ENCODE results near the gene C19orf44.

Gene C19orf44

GRCh38 chr19:16496613-16496983, 404 bp downstream of the C19orf44 start:
- no peaks in the 10 kb centered on the region for H3K9me3 ChIP-seq (ENCODE audit: insufficient read depth, low read length, severe bottlenecking)
- peak overlapping the region; percentile 66 for H3K9ac ChIP-seq (ENCODE audit: low read depth, low read length)
- H3K27me3 ChIP-seq (ENCODE audit: insufficient read depth, low read length, poor library complexity) = no peaks in the 10 kb centered on the region
- peak overlapping the region; percentile 49 for H3K27ac ChIP-seq (ENCODE audit: low read length)
- peak overlapping the region; percentile 79 for H2AFZ ChIP-seq (ENCODE audit: low read depth, low read length)
- TF ChIP-seq EZH2 (IDR thresholded peaks at IDR 0.05; ENCODE audit: borderline replicate concordance, low read depth, low read length, severe bottlenecking) = no peak
- no peak for TF ChIP-seq CTCF (IDR thresholded peaks at IDR 0.05; ENCODE audit: borderline replicate concordance, extremely low read depth, low read length, poor library complexity, severe bottlenecking)
- H3K4me3 ChIP-seq (ENCODE audit: low read depth in 1 of 2, low read length in 2 of 2) = peak overlapping the region; percentile 61 to 80; a peak in 3 of 4 replicates
- H3K4me1 ChIP-seq (ENCODE audit: insufficient read depth, low read length) = peaks cover 26% of the 10 kb centered on the region
- ATAC-seq (ENCODE audit: insufficient read depth, low read depth) = no peak
- H3K36me3 ChIP-seq (ENCODE audit: insufficient read depth, low read length) = no peaks in the 10 kb centered on the region
- peaks cover 25% of the 10 kb centered on the region for H3K79me2 ChIP-seq (ENCODE audit: insufficient read depth, low read length)
- H3K4me2 ChIP-seq (ENCODE audit: insufficient read depth, low read length) = peak overlapping the region; percentile 86
- H4K20me1 ChIP-seq (ENCODE audit: insufficient read depth, low read length) = no peaks in the 10 kb centered on the region
- DNase-seq = no peak

- Histone ChIP-seq H3K9ac (ENCODE audit: low read depth, low read length) (peak overlapping the region; percentile 66), H3K4me2 (ENCODE audit: insufficient read depth, low read length) (peak overlapping the region; percentile 86), H3K79me2 (ENCODE audit: insufficient read depth, low read length) (peaks cover 25% of the 10 kb centered on the region), H2AFZ (ENCODE audit: low read depth, low read length) (peak overlapping the region; percentile 79; the same call in 1 of the 2 replicates), H3K27me3 (ENCODE audit: insufficient read depth, low read length, poor library complexity) (no peaks in the 10 kb centered on the region), H3K9me3 (ENCODE audit: insufficient read depth, low read length, severe bottlenecking) (no peaks in the 10 kb centered on the region), H4K20me1 (ENCODE audit: insufficient read depth, low read length) (no peaks in the 10 kb centered on the region), H3K4me3 (ENCODE audit: low read depth in 1 of 2, low read length in 2 of 2) (peak overlapping the region; percentile 61 to 80; a peak in 3 of 4 replicates), H3K36me3 (ENCODE audit: insufficient read depth, low read length) (no peaks in the 10 kb centered on the region), H3K4me1 (ENCODE audit: insufficient read depth, low read length) (peaks cover 26% of the 10 kb centered on the region), H3K27ac (ENCODE audit: low read length) (peak overlapping the region; percentile 49)
- TF ChIP-seq CTCF (IDR thresholded peaks at IDR 0.05; ENCODE audit: borderline replicate concordance, extremely low read depth, low read length, poor library complexity, severe bottlenecking) (no peak), EZH2 (IDR thresholded peaks at IDR 0.05; ENCODE audit: borderline replicate concordance, low read depth, low read length, severe bottlenecking) (no peak)
- DNase-seq = no peak
- ATAC-seq (ENCODE audit: insufficient read depth, low read depth) = no peak
These were observed 848 bp downstream of the C19orf44 start for GRCh38 chr19:16497042-16497441.

- H3K27ac ChIP-seq (ENCODE audit: low read length) = no peak overlapping the region
- no peak for DNase-seq
These were observed 1.6 kb downstream of the C19orf44 start for GRCh38 chr19:16497837-16498236.

More at GRCh38 chr19:16497837-16498236, 1.6 kb downstream of the C19orf44 start:
- Histone ChIP-seq H3K4me1 (ENCODE audit: insufficient read depth, low read length) (peaks cover 26% of the 10 kb centered on the region), H2AFZ (ENCODE audit: low read depth, low read length) (no peak overlapping the region), H3K9me3 (ENCODE audit: insufficient read depth, low read length, severe bottlenecking) (no peaks in the 10 kb centered on the region), H4K20me1 (ENCODE audit: insufficient read depth, low read length) (no peaks in the 10 kb centered on the region), H3K4me3 (ENCODE audit: low read depth in 1 of 2, low read length in 2 of 2) (no peak overlapping the region), H3K4me2 (ENCODE audit: insufficient read depth, low read length) (peak overlapping the region; percentile 2; the same call in 1 of the 2 replicates), H3K79me2 (ENCODE audit: insufficient read depth, low read length) (peaks cover 25% of the 10 kb centered on the region), H3K36me3 (ENCODE audit: insufficient read depth, low read length) (0 out of 2 replicates have a peak, but pooled peaks cover under 1% of the 10 kb centered on the region), H3K27me3 (ENCODE audit: insufficient read depth, low read length, poor library complexity) (no peaks in the 10 kb centered on the region), H3K9ac (ENCODE audit: low read depth, low read length) (no peak overlapping the region; the same call in 1 of the 2 replicates)
- TF ChIP-seq CTCF (IDR thresholded peaks at IDR 0.05; ENCODE audit: borderline replicate concordance, extremely low read depth, low read length, poor library complexity, severe bottlenecking) (no peak), EZH2 (IDR thresholded peaks at IDR 0.05; ENCODE audit: borderline replicate concordance, low read depth, low read length, severe bottlenecking) (no peak)
- no peak for ATAC-seq (ENCODE audit: insufficient read depth, low read depth)

Measured in DND-41 (cell line).